Astrocyte (in vitro differentiated cells and primary cell): ENCODE data around the gene CMTR2. TPM values are rescaled to one million over a fixed set of nuclear protein-coding genes. Genes with fewer than 3 reads are reported as not detected.

Experiments
- DNase-seq: peaks from one replicate; pipeline ENCODE4 v3.0.0-alpha.2; 2010; ENCODE audit warnings: low read depth
- FAIRE-seq: peaks from 2 replicates; lab custom pipeline; 2011; peaks lifted over from hg19 to GRCh38; lab: Jason Lieb, UNC
- H2AFZ ChIP-seq: 2 replicates; pipeline ENCODE4 v1.6.0; 2012; ENCODE audit warnings: low read depth, low read length, inconsistent platforms
- H3K27ac ChIP-seq: 2 replicates; pipeline ENCODE4 v1.5.1; 2011; ENCODE audit warnings: low read depth, low read length, inconsistent platforms
- H3K27me3 ChIP-seq: 2 replicates; pipeline ENCODE4 v1.6.0; 2011; ENCODE audit warnings: low read length, inconsistent platforms; ENCODE audit not compliant: insufficient read depth
- H3K36me3 ChIP-seq: 2 replicates; pipeline ENCODE4 v1.5.1; 2011; ENCODE audit warnings: low read length, inconsistent platforms; ENCODE audit not compliant: insufficient read depth
- H3K4me1 ChIP-seq: 2 replicates; pipeline ENCODE4 v1.5.1; 2011; ENCODE audit warnings: low read length, inconsistent platforms; ENCODE audit not compliant: insufficient read depth
- H3K4me2 ChIP-seq: 2 replicates; pipeline ENCODE4 v1.6.0; 2012; ENCODE audit warnings: low read length, inconsistent platforms
- H3K4me3 ChIP-seq: 2 replicates; pipeline ENCODE4 v1.5.1; 2011; ENCODE audit warnings: low read depth, mild to moderate bottlenecking, low read length, inconsistent platforms; ENCODE audit not compliant: insufficient read depth
- H3K79me2 ChIP-seq: 2 replicates; pipeline ENCODE4 v1.6.0; 2012; ENCODE audit warnings: mild to moderate bottlenecking, low read length, inconsistent platforms; ENCODE audit not compliant: insufficient read depth
- H3K9ac ChIP-seq: 2 replicates; pipeline ENCODE4 v1.6.0; 2012; ENCODE audit warnings: mild to moderate bottlenecking, low read length, inconsistent platforms
- H3K9me3 ChIP-seq: 2 replicates; pipeline ENCODE4 v1.5.1; 2012; ENCODE audit warnings: low read depth, mild to moderate bottlenecking, low read length, inconsistent platforms; ENCODE audit not compliant: insufficient read depth
- H4K20me1 ChIP-seq: 2 replicates; pipeline ENCODE4 v1.6.0; 2012; ENCODE audit warnings: low read length, inconsistent platforms; ENCODE audit not compliant: insufficient read depth
- H3K27ac Mint-ChIP-seq: one replicate; pipeline ENCODE4 v1.8.0; 2021; ENCODE audit warnings: mild to moderate bottlenecking, mixed read lengths; ENCODE audit not compliant: unreplicated experiment
- H3K27me3 Mint-ChIP-seq: one replicate; pipeline ENCODE4 v1.8.0; 2021; ENCODE audit warnings: low read depth, mixed read lengths; ENCODE audit not compliant: unreplicated experiment
- H3K36me3 Mint-ChIP-seq: one replicate; pipeline ENCODE4 v1.8.0; 2021; ENCODE audit warnings: low read depth, mixed read lengths; ENCODE audit not compliant: unreplicated experiment
- H3K4me1 Mint-ChIP-seq: one replicate; pipeline ENCODE4 v1.8.0; 2021; ENCODE audit warnings: low read depth, mixed read lengths; ENCODE audit not compliant: unreplicated experiment
- H3K4me3 Mint-ChIP-seq: one replicate; pipeline ENCODE4 v1.8.0; 2021; ENCODE audit warnings: mild to moderate bottlenecking, moderate library complexity, mixed read lengths; ENCODE audit not compliant: unreplicated experiment
- H3K9me3 Mint-ChIP-seq: one replicate; pipeline ENCODE4 v1.8.0; 2021; ENCODE audit warnings: mild to moderate bottlenecking, mixed read lengths; ENCODE audit not compliant: unreplicated experiment
- EZH2 ChIP-seq: IDR thresholded peaks from 2 replicates; pipeline ENCODE4 v1.6.1; 2012; ENCODE audit warnings: mild to moderate bottlenecking, low read length, inconsistent platforms; ENCODE audit not compliant: insufficient read depth
- total RNA-seq: library from RNA; stranded (reverse); gene quantifications from 2 replicates; pipeline ENCODE4 v1.2.1, GENCODE V29; 2021
- TF ChIP-seq, protein P1 (sequence below): IDR thresholded peaks from 2 replicates; pipeline ENCODE4 v1.5.1; 2011; ENCODE audit warnings: low read depth, mild to moderate bottlenecking, inconsistent platforms, low read length, moderate library complexity; ENCODE audit not compliant: insufficient read depth

The CMTR2 gene
- total RNA-seq, 1 donor from 2014 or later, result 16.0 TPM

DNA sequence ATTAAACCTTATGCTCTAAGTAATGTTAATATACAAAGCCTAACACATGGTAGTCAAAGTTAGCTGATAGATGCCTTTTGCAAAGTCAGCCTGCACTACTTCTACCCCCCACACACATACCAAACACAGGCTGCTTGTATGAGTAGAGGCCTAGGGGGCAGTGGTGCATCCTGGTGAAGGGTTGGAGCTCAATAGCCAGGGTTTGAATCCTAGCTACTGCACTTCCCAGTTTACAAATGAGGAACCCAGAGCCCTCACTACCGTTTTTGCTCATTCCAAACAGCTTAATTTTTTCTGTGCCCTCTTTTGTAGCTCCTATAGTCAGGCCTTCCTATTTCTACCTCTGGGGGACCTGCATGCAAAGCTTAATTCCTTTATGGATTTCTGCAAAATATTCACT lies 39.8 kb downstream of the CMTR2 start:
- no peak overlapping the region for H3K4me3 Mint-ChIP-seq
- Histone ChIP-seq H3K27me3 (no peaks in the 10 kb centered on the region), H3K36me3 (no peaks in the 10 kb centered on the region), H2AFZ (no peak overlapping the region), H3K4me2 (no peak overlapping the region), H3K79me2 (no peaks in the 10 kb centered on the region), H4K20me1 (no peaks in the 10 kb centered on the region), H3K9ac (no peak overlapping the region), H3K9me3 (no peaks in the 10 kb centered on the region), H3K4me1 (no peaks in the 10 kb centered on the region), H3K27ac (no peak overlapping the region), H3K4me3 (no peak overlapping the region)
- FAIRE-seq (no peak), DNase-seq (no peak)
- no peak overlapping the region for H3K27ac Mint-ChIP-seq
- peaks cover 2% of the 10 kb centered on the region for H3K9me3 Mint-ChIP-seq
- TF ChIP-seq EZH2, result no peak
- TF ChIP-seq, protein P1, sequence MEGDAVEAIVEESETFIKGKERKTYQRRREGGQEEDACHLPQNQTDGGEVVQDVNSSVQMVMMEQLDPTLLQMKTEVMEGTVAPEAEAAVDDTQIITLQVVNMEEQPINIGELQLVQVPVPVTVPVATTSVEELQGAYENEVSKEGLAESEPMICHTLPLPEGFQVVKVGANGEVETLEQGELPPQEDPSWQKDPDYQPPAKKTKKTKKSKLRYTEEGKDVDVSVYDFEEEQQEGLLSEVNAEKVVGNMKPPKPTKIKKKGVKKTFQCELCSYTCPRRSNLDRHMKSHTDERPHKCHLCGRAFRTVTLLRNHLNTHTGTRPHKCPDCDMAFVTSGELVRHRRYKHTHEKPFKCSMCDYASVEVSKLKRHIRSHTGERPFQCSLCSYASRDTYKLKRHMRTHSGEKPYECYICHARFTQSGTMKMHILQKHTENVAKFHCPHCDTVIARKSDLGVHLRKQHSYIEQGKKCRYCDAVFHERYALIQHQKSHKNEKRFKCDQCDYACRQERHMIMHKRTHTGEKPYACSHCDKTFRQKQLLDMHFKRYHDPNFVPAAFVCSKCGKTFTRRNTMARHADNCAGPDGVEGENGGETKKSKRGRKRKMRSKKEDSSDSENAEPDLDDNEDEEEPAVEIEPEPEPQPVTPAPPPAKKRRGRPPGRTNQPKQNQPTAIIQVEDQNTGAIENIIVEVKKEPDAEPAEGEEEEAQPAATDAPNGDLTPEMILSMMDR, result no peak
- H3K4me1 Mint-ChIP-seq, result no peaks in the 10 kb centered on the region
- peaks cover 2% of the 10 kb centered on the region for H3K36me3 Mint-ChIP-seq
- H3K27me3 Mint-ChIP-seq, result peaks cover 4% of the 10 kb centered on the region

GRCh38 chr16:71247478-71247877 lies 41.7 kb downstream of the CMTR2 start:
- H3K4me3 ChIP-seq, result no peak overlapping the region
- FAIRE-seq, result no peak
- Mint-ChIP-seq H3K4me1 (no peaks in the 10 kb centered on the region), H3K4me3 (no peak overlapping the region), H3K36me3 (peaks cover 2% of the 10 kb centered on the region), H3K9me3 (peaks cover 2% of the 10 kb centered on the region), H3K27ac (no peak overlapping the region), H3K27me3 (peaks cover 4% of the 10 kb centered on the region)
- H3K27ac ChIP-seq, result no peak overlapping the region
- DNase-seq, result no peak
- H3K9me3 ChIP-seq, result no peaks in the 10 kb centered on the region
- H3K79me2 ChIP-seq, result no peaks in the 10 kb centered on the region
- H3K9ac ChIP-seq, result no peak overlapping the region
- no peaks in the 10 kb centered on the region for H4K20me1 ChIP-seq
- H3K4me1 ChIP-seq, result no peaks in the 10 kb centered on the region
- no peak overlapping the region for H2AFZ ChIP-seq
- no peak overlapping the region for H3K4me2 ChIP-seq
- no peaks in the 10 kb centered on the region for H3K27me3 ChIP-seq
- H3K36me3 ChIP-seq, result no peaks in the 10 kb centered on the region
- TF ChIP-seq EZH2, result no peak
- TF ChIP-seq, protein P1, result no peak

DNA sequence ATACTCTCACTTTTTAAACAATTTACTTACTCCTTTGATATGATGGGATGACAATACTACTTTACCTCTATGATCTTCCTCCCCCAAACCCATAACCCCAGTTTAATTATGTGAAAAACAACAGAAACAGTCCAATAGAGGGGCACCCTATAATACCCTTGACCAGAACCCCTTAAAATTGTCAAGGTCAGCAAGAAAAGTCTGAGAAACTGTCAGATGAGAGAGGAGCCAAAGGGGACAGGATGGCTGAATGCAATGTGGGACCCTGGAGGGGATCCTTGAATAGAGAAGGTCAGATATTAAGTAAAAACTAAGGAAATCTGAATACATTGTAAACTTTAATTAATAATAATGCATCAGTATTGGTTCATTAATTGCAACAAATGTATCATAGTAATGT lies 42.9 kb downstream of the CMTR2 start:
- H3K36me3 Mint-ChIP-seq, result peaks cover 2% of the 10 kb centered on the region
- FAIRE-seq, result no peak

More for the DNA sequence above, 42.9 kb downstream of the CMTR2 start:
- H3K9me3 Mint-ChIP-seq, result peaks cover 2% of the 10 kb centered on the region
- Histone ChIP-seq H3K4me3 (no peak overlapping the region), H3K4me1 (no peaks in the 10 kb centered on the region), H4K20me1 (no peaks in the 10 kb centered on the region), H3K27me3 (no peaks in the 10 kb centered on the region), H3K27ac (no peak overlapping the region), H2AFZ (no peak overlapping the region), H3K9me3 (no peaks in the 10 kb centered on the region), H3K9ac (no peak overlapping the region), H3K36me3 (no peaks in the 10 kb centered on the region), H3K4me2 (no peak overlapping the region), H3K79me2 (no peaks in the 10 kb centered on the region)
- DNase-seq, result no peak
- no peaks in the 10 kb centered on the region for H3K4me1 Mint-ChIP-seq
- TF ChIP-seq EZH2, result no peak
- TF ChIP-seq, protein P1, result no peak
- no peak overlapping the region for H3K27ac Mint-ChIP-seq
- no peak overlapping the region for H3K4me3 Mint-ChIP-seq
- H3K27me3 Mint-ChIP-seq, result peaks cover 4% of the 10 kb centered on the region
